ENCODE results near the gene PPP1R3E. TPM values are rescaled to one million over a fixed set of nuclear protein-coding genes. Genes with fewer than 3 reads are reported as not detected.

The PPP1R3E gene
- 1.1 and 1.2 TPM in 2 replicates for total RNA-seq

GRCh38 chr14:23302290-23303225 is at the start of gene PPP1R3E:
Gene PPP1R3E (minus strand): TSS chr14:23302859. CDS start chr14:23302576, 283 bp downstream.

GRCh38 chr14:23320584-23321571 is 18.2 kb upstream of the PPP1R3E start, which contains the start of gene PABPN1:
Gene PABPN1 (plus strand): TSS chr14:23321457. CDS start chr14:23321470, 13 bp downstream.

GRCh38 chr14:23306412-23307145 is 3.9 kb upstream of the PPP1R3E start, which contains the start of gene BCL2L2:
Gene BCL2L2 (plus strand): TSS chr14:23306833. CDS start chr14:23307768, 935 bp downstream.

GRCh38 chr14:23286020-23286901 is 16.4 kb downstream of the PPP1R3E start, which contains the start of gene HOMEZ:
Gene HOMEZ (minus strand): TSS chr14:23286132. CDS start chr14:23285952, 180 bp downstream.

Other genes starting within 250 kb of the PPP1R3E start
- 5.0 and 7.2 TPM in 2 replicates for gene CDH24, start 245.3 kb downstream of the PPP1R3E start, total RNA-seq
- 67.0 and 77.6 TPM in 2 replicates for gene ACIN1, start 207.7 kb downstream of the PPP1R3E start, total RNA-seq
- 66.1 and 75.5 TPM in 2 replicates for gene C14orf119, start 207.4 kb downstream of the PPP1R3E start, total RNA-seq
- gene CIROP, start 197.9 kb downstream of the PPP1R3E start, total RNA-seq, result 0.58 TPM in 1 of 2 replicates, not detected in the other
- not detected in 2 replicates for gene CEBPE, start 183.6 kb downstream of the PPP1R3E start, total RNA-seq
- 6.9 and 13.1 TPM in 2 replicates for gene SLC7A8, start 119.2 kb downstream of the PPP1R3E start, total RNA-seq
- gene RNF212B, start 64.9 kb downstream of the PPP1R3E start, total RNA-seq, result not detected in 2 replicates
- gene HOMEZ, start 16.7 kb downstream of the PPP1R3E start, total RNA-seq, result 9.6 and 14.4 TPM in 2 replicates
- 16.7 and 21.1 TPM in 2 replicates for gene BCL2L2, start 4.0 kb upstream of the PPP1R3E start, total RNA-seq
- gene PABPN1, start 18.6 kb upstream of the PPP1R3E start, total RNA-seq, result 59.5 and 63.1 TPM in 2 replicates
- gene SLC22A17, start 50.0 kb upstream of the PPP1R3E start, total RNA-seq, result 10.1 and 16.8 TPM in 2 replicates
- 10.5 and 11.8 TPM in 2 replicates for gene EFS, start 62.3 kb upstream of the PPP1R3E start, total RNA-seq
- not detected in 2 replicates for gene IL25, start 70.0 kb upstream of the PPP1R3E start, total RNA-seq
- not detected in 2 replicates for gene CMTM5, start 74.2 kb upstream of the PPP1R3E start, total RNA-seq
- not detected in 2 replicates for gene MYH6, start 105.4 kb upstream of the PPP1R3E start, total RNA-seq
- not detected in 2 replicates for gene MYH7, start 132.8 kb upstream of the PPP1R3E start, total RNA-seq
- gene NGDN, start 166.8 kb upstream of the PPP1R3E start, total RNA-seq, result 23.4 and 26.8 TPM in 2 replicates
- 1.9 TPM in 1 of 2 replicates, not detected in the other for gene ZFHX2, start 248.9 kb upstream of the PPP1R3E start, total RNA-seq

All from myometrial cell (primary cell).